Common myeloid progenitor, CD34-positive (primary cell): Measurements from ENCODE around the gene NPFFR1.

ENCODE experiments used
- CTCF ChIA-PET: fragments of 350-600 bp; sonication (Branson Sonifier 250); formaldehyde crosslinking; loops from one replicate; lab custom pipeline; 2021; ENCODE audit warnings: antibody characterized with exemption; lab: Charles Lee
- POLR2A ChIA-PET: fragments of 350-600 bp; sonication (Branson Sonifier 250); formaldehyde crosslinking; loops from one replicate; lab custom pipeline; 2021; ENCODE audit warnings: antibody characterized with exemption; lab: Charles Lee
- DNase-seq, 3 donors: peaks; one replicate each; pipeline versions ENCODE4 v3.0.0 to v3.0.0-alpha.2; 2013
- H3K27ac ChIP-seq, 2 experiments: 1 replicate in 1 of 2; 2 replicates in 1 of 2; pipeline ENCODE4 v1.7.0; 2013; ENCODE audit warnings: inconsistent platforms in 2 of 2, low read length in 2 of 2, mild to moderate bottlenecking in 2 of 2, low read depth in 1 of 2, moderate library complexity in 1 of 2; ENCODE audit not compliant: severe bottlenecking in 2 of 2, insufficient read depth in 1 of 2, poor library complexity in 1 of 2
- H3K27me3 ChIP-seq, 5 experiments: replicated peaks in 2 of 5; 1 replicate in 3 of 5; 2 replicates in 2 of 5; pipeline versions ENCODE4 v1.6.1 to v1.7.0; 2013; ENCODE audit warnings: low read length in 4 of 5, mild to moderate bottlenecking in 2 of 5, moderate library complexity in 2 of 5, inconsistent platforms in 1 of 5; ENCODE audit not compliant: insufficient read depth in 5 of 5, control insufficient read depth in 4 of 5
- H3K36me3 ChIP-seq, 4 experiments: 1 replicate in 2 of 4; 2 replicates in 2 of 4; pipeline versions ENCODE4 v1.6.1 to v1.7.0; 2013; ENCODE audit warnings: low read length in 3 of 4, control low read depth in 1 of 4, mild to moderate bottlenecking in 1 of 4; ENCODE audit not compliant: control insufficient read depth in 4 of 4, insufficient read depth in 4 of 4
- H3K4me1 ChIP-seq, 4 experiments: 1 replicate in 3 of 4; 2 replicates in 1 of 4; pipeline versions ENCODE4 v1.6.1 to v1.7.1; 2013; ENCODE audit warnings: low read length in 3 of 4, mild to moderate bottlenecking in 3 of 4, control low read depth in 1 of 4, inconsistent platforms in 1 of 4, moderate library complexity in 1 of 4; ENCODE audit not compliant: control insufficient read depth in 4 of 4, insufficient read depth in 4 of 4; ENCODE audit errors: control extremely low read depth in 1 of 4
- H3K4me3 ChIP-seq, 7 experiments: 1 replicate in 4 of 7; 2 replicates in 3 of 7; pipeline versions ENCODE4 v1.5.1 to v1.7.0; 2013; ENCODE audit warnings: mild to moderate bottlenecking in 7 of 7, low read length in 6 of 7, moderate library complexity in 6 of 7, inconsistent platforms in 2 of 7, low read depth in 2 of 7, control low read depth in 1 of 7; ENCODE audit not compliant: insufficient read depth in 4 of 7, control insufficient read depth in 1 of 7; ENCODE audit errors: extremely low read depth in 1 of 7
- H3K9me3 ChIP-seq, 5 experiments: 1 replicate in 4 of 5; 2 replicates in 1 of 5; pipeline versions ENCODE4 v1.6.1 to v1.7.1; 2013; ENCODE audit warnings: low read length in 4 of 5, mild to moderate bottlenecking in 2 of 5, inconsistent platforms in 1 of 5, low read depth in 1 of 5, moderate library complexity in 1 of 5; ENCODE audit not compliant: control insufficient read depth in 4 of 5, insufficient read depth in 2 of 5; ENCODE audit errors: control extremely low read depth in 1 of 5
- WGBS: methylation state at CpG from one replicate; pipeline ENCODE4 v1.1.5; 2013; ENCODE audit not compliant: insufficient coverage; 5-methylcytosine and 5-hydroxymethylcytosine counted together

NPFFR1 gene

GRCh38 chr10:70283071-70283444 is 746 bp downstream of the NPFFR1 start:
- H3K36me3 ChIP-seq = no peaks in the 10 kb centered on the region
- CTCF ChIA-PET = interaction anchor here (2.2 kb wide), 1 partner anchor 12 kb away, joined by 9 read pairs; no protein-coding TSS in a partner anchor
- no peak for DNase-seq
- peaks cover 18 to 54% (median 23%) of the 10 kb centered on the region in 5 experiments for H3K27me3 ChIP-seq
- H3K4me3 ChIP-seq = no peak overlapping the region
- H3K27ac ChIP-seq = no peak overlapping the region
- POLR2A ChIA-PET = no interaction called here
- H3K9me3 ChIP-seq = peaks cover 0 to 4% (median 0%) of the 10 kb centered on the region in 5 experiments
- peaks cover 0 to 8% (median 5%) of the 10 kb centered on the region in 4 experiments for H3K4me1 ChIP-seq
- no CpG with 5 or more reads among the region's 1 CpG for WGBS

- ChIA-PET CTCF (interaction anchor here (0.7 to 2.2 kb wide), 4 partner anchors 8 to 16 kb away, joined by 3 to 9 read pairs (median 4); no protein-coding TSS in a partner anchor), POLR2A (interaction anchor here (0.7 kb wide), 1 partner anchor 9 kb away, joined by 3 read pairs; no protein-coding TSS in a partner anchor)
- Histone ChIP-seq H3K27me3 (peaks cover 20 to 54% (median 23%) of the 10 kb centered on the region in 5 experiments), H3K4me3 (no peak overlapping the region), H3K36me3 (no peaks in the 10 kb centered on the region), H3K4me1 (peaks cover 0 to 8% (median 5%) of the 10 kb centered on the region in 4 experiments), H3K9me3 (peaks cover 0 to 4% (median 0%) of the 10 kb centered on the region in 5 experiments), H3K27ac (no peak overlapping the region)
- no CpG with 5 or more reads among the region's 1 CpG for WGBS
- DNase-seq = no peak
Measured at GRCh38 chr10:70281609-70282008, 2.2 kb downstream of the NPFFR1 start.

- WGBS = 96% methylated on average over 3 of the region's 6 CpGs
- Histone ChIP-seq H3K4me1 (peaks cover 0 to 8% (median 5%) of the 10 kb centered on the region in 4 experiments), H3K4me3 (no peak overlapping the region), H3K9me3 (peaks cover 0 to 8% (median 4%) of the 10 kb centered on the region in 5 experiments), H3K36me3 (no peaks in the 10 kb centered on the region), H3K27me3 (peaks cover 14 to 46% (median 21%) of the 10 kb centered on the region in 5 experiments), H3K27ac (no peak overlapping the region)
- no peak for DNase-seq
- ChIA-PET CTCF (interaction anchor here (1.5 kb wide), 1 partner anchor 15 kb away, joined by 5 read pairs; no protein-coding TSS in a partner anchor), POLR2A (no interaction called here)
Measured at GRCh38 chr10:70280099-70280498, 3.7 kb downstream of the NPFFR1 start.

GRCh38 chr10:70277396-70278030 is 6.3 kb downstream of the NPFFR1 start:
- no peak overlapping the region for H3K4me3 ChIP-seq
- WGBS = no CpG with 5 or more reads among the region's 3 CpGs
- ChIA-PET CTCF (interaction anchor here (1.3 to 1.4 kb wide), 3 partner anchors 14 to 70 kb away, joined by 3 read pairs; no protein-coding TSS in a partner anchor), POLR2A (no interaction called here)
- peaks cover 0 to 7% (median 3%) of the 10 kb centered on the region in 5 experiments for H3K9me3 ChIP-seq
- no peaks in the 10 kb centered on the region for H3K36me3 ChIP-seq
- no peak overlapping the region for H3K27ac ChIP-seq
- DNase-seq = no peak
- peaks cover 0 to 2% (median 0%) of the 10 kb centered on the region in 4 experiments for H3K4me1 ChIP-seq
- peaks cover 4 to 20% (median 7%) of the 10 kb centered on the region in 5 experiments for H3K27me3 ChIP-seq

GRCh38 chr10:70274643-70275042 is 9.2 kb downstream of the NPFFR1 start:
- Histone ChIP-seq H3K27ac (no peak overlapping the region), H3K4me3 (no peak overlapping the region), H3K36me3 (no peaks in the 10 kb centered on the region), H3K9me3 (peaks cover 0 to 7% (median 3%) of the 10 kb centered on the region in 5 experiments), H3K27me3 (peaks cover 0 to 18% (median 0%) of the 10 kb centered on the region in 5 experiments), H3K4me1 (peaks cover 0 to 2% (median 0%) of the 10 kb centered on the region in 4 experiments)
- no peak for DNase-seq
- POLR2A ChIA-PET = no interaction called here
- CTCF ChIA-PET = interaction anchor here (2.2 to 4.7 kb wide), 4 partner anchors 10 to 90 kb away, joined by 6 to 31 read pairs (median 9); no protein-coding TSS in a partner anchor
- WGBS = 94% methylated on average over 2 of the region's 2 CpGs

- POLR2A ChIA-PET = interaction anchor here (0.7 kb wide), 1 partner anchor 9 kb away, joined by 3 read pairs; no protein-coding TSS in a partner anchor
- peak; percentile 52 to 75 (median 72) for DNase-seq
- CTCF ChIA-PET = interaction anchor here (0.6 to 7.3 kb wide), 19 partner anchors 8 to 115 kb away, joined by 3 to 59 read pairs (median 4); partner anchors contain the start of gene NPFFR1
- H3K27ac ChIP-seq = no peak overlapping the region
- H3K27me3 ChIP-seq = peaks cover 0 to 19% (median 0%) of the 10 kb centered on the region in 5 experiments
- H3K9me3 ChIP-seq = peaks cover 0 to 7% (median 3%) of the 10 kb centered on the region in 5 experiments
- no peaks in the 10 kb centered on the region for H3K36me3 ChIP-seq
- WGBS = 17% methylated on average over 2 of the region's 4 CpGs
- H3K4me3 ChIP-seq = peak overlapping the region in 1 of 7 experiments; percentile 8
- peaks cover 0 to 2% (median 0%) of the 10 kb centered on the region in 4 experiments for H3K4me1 ChIP-seq
Measured at GRCh38 chr10:70272925-70273316, 10.9 kb downstream of the NPFFR1 start.
